ENCODE results near the gene DIPK1A.
A peak's percentile ranks its signal among the peaks of the same experiment; 100 is the strongest.

The DIPK1A gene

GRCh38 chr1:92961131-92961895 lies at the start of gene DIPK1A:
Gene DIPK1A (minus strand): TSS chr1:92961462. CDS start chr1:92961429, 33 bp downstream.
- H3K27me3 ChIP-seq (ENCODE audit: control insufficient read depth, insufficient read depth, low read length): peaks cover 16% of the 10 kb centered on the region
- no peaks in the 10 kb centered on the region for H3K36me3 ChIP-seq (ENCODE audit: control insufficient read depth, low read depth, low read length)
- peaks cover 14% of the 10 kb centered on the region for H3K4me1 ChIP-seq (ENCODE audit: control insufficient read depth, low read depth, low read length)
- H3K4me3 ChIP-seq (ENCODE audit: low read length): peak within 1 kb of the TSS; percentile 85
- H3K27ac ChIP-seq (ENCODE audit: low read length): peak within 1 kb of the TSS; percentile 61
- H3K9ac ChIP-seq (ENCODE audit: low read length): peak within 1 kb of the TSS; percentile 80
- H3K9me3 ChIP-seq (ENCODE audit: control insufficient read depth, low read depth, low read length): no peaks in the 10 kb centered on the region

GRCh38 chr1:93007941-93008577 lies 46.8 kb upstream of the DIPK1A start:
- H3K4me1 ChIP-seq (ENCODE audit: control insufficient read depth, low read depth, low read length): no peaks in the 10 kb centered on the region

GRCh38 chr1:93005252-93005598 lies 44.0 kb upstream of the DIPK1A start:
- Histone ChIP-seq H3K9ac (ENCODE audit: low read length) (no peak overlapping the region), H3K4me1 (ENCODE audit: control insufficient read depth, low read depth, low read length) (peaks cover 10% of the 10 kb centered on the region), H3K27ac (ENCODE audit: low read length) (no peak overlapping the region), H3K27me3 (ENCODE audit: control insufficient read depth, insufficient read depth, low read length) (no peaks in the 10 kb centered on the region), H3K9me3 (ENCODE audit: control insufficient read depth, low read depth, low read length) (no peaks in the 10 kb centered on the region), H3K4me3 (ENCODE audit: low read length) (no peak overlapping the region), H3K36me3 (ENCODE audit: control insufficient read depth, low read depth, low read length) (no peaks in the 10 kb centered on the region)

More at GRCh38 chr1:93007941-93008577, 46.8 kb upstream of the DIPK1A start:
- Histone ChIP-seq H3K27me3 (ENCODE audit: control insufficient read depth, insufficient read depth, low read length) (no peaks in the 10 kb centered on the region), H3K36me3 (ENCODE audit: control insufficient read depth, low read depth, low read length) (no peaks in the 10 kb centered on the region), H3K9ac (ENCODE audit: low read length) (no peak overlapping the region), H3K27ac (ENCODE audit: low read length) (no peak overlapping the region), H3K9me3 (ENCODE audit: control insufficient read depth, low read depth, low read length) (no peaks in the 10 kb centered on the region), H3K4me3 (ENCODE audit: low read length) (no peak overlapping the region)

GRCh38 chr1:93004566-93005251 lies 43.4 kb upstream of the DIPK1A start:
- Histone ChIP-seq H3K27me3 (ENCODE audit: control insufficient read depth, insufficient read depth, low read length) (no peaks in the 10 kb centered on the region), H3K4me1 (ENCODE audit: control insufficient read depth, low read depth, low read length) (peaks cover 14% of the 10 kb centered on the region), H3K9ac (ENCODE audit: low read length) (no peak overlapping the region), H3K9me3 (ENCODE audit: control insufficient read depth, low read depth, low read length) (no peaks in the 10 kb centered on the region), H3K36me3 (ENCODE audit: control insufficient read depth, low read depth, low read length) (no peaks in the 10 kb centered on the region), H3K4me3 (ENCODE audit: low read length) (no peak overlapping the region), H3K27ac (ENCODE audit: low read length) (no peak overlapping the region)

GRCh38 chr1:93003981-93004380 lies 42.7 kb upstream of the DIPK1A start:
- Histone ChIP-seq H3K9me3 (ENCODE audit: control insufficient read depth, low read depth, low read length) (no peaks in the 10 kb centered on the region), H3K9ac (ENCODE audit: low read length) (no peak overlapping the region), H3K27me3 (ENCODE audit: control insufficient read depth, insufficient read depth, low read length) (no peaks in the 10 kb centered on the region), H3K4me3 (ENCODE audit: low read length) (no peak overlapping the region), H3K4me1 (ENCODE audit: control insufficient read depth, low read depth, low read length) (peaks cover 14% of the 10 kb centered on the region), H3K27ac (ENCODE audit: low read length) (no peak overlapping the region), H3K36me3 (ENCODE audit: control insufficient read depth, low read depth, low read length) (no peaks in the 10 kb centered on the region)

GRCh38 chr1:93002781-93003180 lies 41.5 kb upstream of the DIPK1A start:
- no peak overlapping the region for H3K4me3 ChIP-seq (ENCODE audit: low read length)
- H3K4me1 ChIP-seq (ENCODE audit: control insufficient read depth, low read depth, low read length): peaks cover 14% of the 10 kb centered on the region
- no peaks in the 10 kb centered on the region for H3K27me3 ChIP-seq (ENCODE audit: control insufficient read depth, insufficient read depth, low read length)
- no peaks in the 10 kb centered on the region for H3K36me3 ChIP-seq (ENCODE audit: control insufficient read depth, low read depth, low read length)
- no peak overlapping the region for H3K27ac ChIP-seq (ENCODE audit: low read length)
- H3K9ac ChIP-seq (ENCODE audit: low read length): no peak overlapping the region
- no peaks in the 10 kb centered on the region for H3K9me3 ChIP-seq (ENCODE audit: control insufficient read depth, low read depth, low read length)

- no peaks in the 10 kb centered on the region for H3K9me3 ChIP-seq (ENCODE audit: control insufficient read depth, low read depth, low read length)
- no peak overlapping the region for H3K9ac ChIP-seq (ENCODE audit: low read length)
- peaks cover 14% of the 10 kb centered on the region for H3K4me1 ChIP-seq (ENCODE audit: control insufficient read depth, low read depth, low read length)
- H3K27me3 ChIP-seq (ENCODE audit: control insufficient read depth, insufficient read depth, low read length): no peaks in the 10 kb centered on the region
- no peak overlapping the region for H3K4me3 ChIP-seq (ENCODE audit: low read length)
- no peak overlapping the region for H3K27ac ChIP-seq (ENCODE audit: low read length)
- H3K36me3 ChIP-seq (ENCODE audit: control insufficient read depth, low read depth, low read length): no peaks in the 10 kb centered on the region
These were observed 40.6 kb upstream of the DIPK1A start for GRCh38 chr1:93001893-93002292.

GRCh38 chr1:93000751-93001175 lies 39.5 kb upstream of the DIPK1A start:
- Histone ChIP-seq H3K27me3 (ENCODE audit: control insufficient read depth, insufficient read depth, low read length) (no peaks in the 10 kb centered on the region), H3K27ac (ENCODE audit: low read length) (peak overlapping the region; percentile 13), H3K9me3 (ENCODE audit: control insufficient read depth, low read depth, low read length) (no peaks in the 10 kb centered on the region), H3K4me1 (ENCODE audit: control insufficient read depth, low read depth, low read length) (peaks cover 14% of the 10 kb centered on the region), H3K9ac (ENCODE audit: low read length) (no peak overlapping the region), H3K4me3 (ENCODE audit: low read length) (peak overlapping the region; percentile 6), H3K36me3 (ENCODE audit: control insufficient read depth, low read depth, low read length) (no peaks in the 10 kb centered on the region)

- no peaks in the 10 kb centered on the region for H3K27me3 ChIP-seq (ENCODE audit: control insufficient read depth, insufficient read depth, low read length)
- H3K9ac ChIP-seq (ENCODE audit: low read length): no peak overlapping the region
- peaks cover 14% of the 10 kb centered on the region for H3K4me1 ChIP-seq (ENCODE audit: control insufficient read depth, low read depth, low read length)
- no peaks in the 10 kb centered on the region for H3K9me3 ChIP-seq (ENCODE audit: control insufficient read depth, low read depth, low read length)
- H3K4me3 ChIP-seq (ENCODE audit: low read length): peak overlapping the region; percentile 6
- peak overlapping the region; percentile 13 for H3K27ac ChIP-seq (ENCODE audit: low read length)
- no peaks in the 10 kb centered on the region for H3K36me3 ChIP-seq (ENCODE audit: control insufficient read depth, low read depth, low read length)
These were observed 39.0 kb upstream of the DIPK1A start for GRCh38 chr1:93000291-93000690.

GRCh38 chr1:92998821-92999220 lies 37.6 kb upstream of the DIPK1A start:
- no peaks in the 10 kb centered on the region for H3K27me3 ChIP-seq (ENCODE audit: control insufficient read depth, insufficient read depth, low read length)
- H3K4me1 ChIP-seq (ENCODE audit: control insufficient read depth, low read depth, low read length): peaks cover 14% of the 10 kb centered on the region
- no peak overlapping the region for H3K9ac ChIP-seq (ENCODE audit: low read length)
- no peaks in the 10 kb centered on the region for H3K9me3 ChIP-seq (ENCODE audit: control insufficient read depth, low read depth, low read length)
- H3K36me3 ChIP-seq (ENCODE audit: control insufficient read depth, low read depth, low read length): no peaks in the 10 kb centered on the region
- no peak overlapping the region for H3K4me3 ChIP-seq (ENCODE audit: low read length)
- no peak overlapping the region for H3K27ac ChIP-seq (ENCODE audit: low read length)

- Histone ChIP-seq H3K27me3 (ENCODE audit: control insufficient read depth, insufficient read depth, low read length) (no peaks in the 10 kb centered on the region), H3K9me3 (ENCODE audit: control insufficient read depth, low read depth, low read length) (no peaks in the 10 kb centered on the region), H3K4me1 (ENCODE audit: control insufficient read depth, low read depth, low read length) (peaks cover 8% of the 10 kb centered on the region), H3K4me3 (ENCODE audit: low read length) (no peak overlapping the region), H3K27ac (ENCODE audit: low read length) (no peak overlapping the region), H3K36me3 (ENCODE audit: control insufficient read depth, low read depth, low read length) (no peaks in the 10 kb centered on the region), H3K9ac (ENCODE audit: low read length) (no peak overlapping the region)
These were observed 34.5 kb upstream of the DIPK1A start for GRCh38 chr1:92995441-92996430.
